Measurements from ENCODE around the gene GPR146.

Gene GPR146

DNA sequence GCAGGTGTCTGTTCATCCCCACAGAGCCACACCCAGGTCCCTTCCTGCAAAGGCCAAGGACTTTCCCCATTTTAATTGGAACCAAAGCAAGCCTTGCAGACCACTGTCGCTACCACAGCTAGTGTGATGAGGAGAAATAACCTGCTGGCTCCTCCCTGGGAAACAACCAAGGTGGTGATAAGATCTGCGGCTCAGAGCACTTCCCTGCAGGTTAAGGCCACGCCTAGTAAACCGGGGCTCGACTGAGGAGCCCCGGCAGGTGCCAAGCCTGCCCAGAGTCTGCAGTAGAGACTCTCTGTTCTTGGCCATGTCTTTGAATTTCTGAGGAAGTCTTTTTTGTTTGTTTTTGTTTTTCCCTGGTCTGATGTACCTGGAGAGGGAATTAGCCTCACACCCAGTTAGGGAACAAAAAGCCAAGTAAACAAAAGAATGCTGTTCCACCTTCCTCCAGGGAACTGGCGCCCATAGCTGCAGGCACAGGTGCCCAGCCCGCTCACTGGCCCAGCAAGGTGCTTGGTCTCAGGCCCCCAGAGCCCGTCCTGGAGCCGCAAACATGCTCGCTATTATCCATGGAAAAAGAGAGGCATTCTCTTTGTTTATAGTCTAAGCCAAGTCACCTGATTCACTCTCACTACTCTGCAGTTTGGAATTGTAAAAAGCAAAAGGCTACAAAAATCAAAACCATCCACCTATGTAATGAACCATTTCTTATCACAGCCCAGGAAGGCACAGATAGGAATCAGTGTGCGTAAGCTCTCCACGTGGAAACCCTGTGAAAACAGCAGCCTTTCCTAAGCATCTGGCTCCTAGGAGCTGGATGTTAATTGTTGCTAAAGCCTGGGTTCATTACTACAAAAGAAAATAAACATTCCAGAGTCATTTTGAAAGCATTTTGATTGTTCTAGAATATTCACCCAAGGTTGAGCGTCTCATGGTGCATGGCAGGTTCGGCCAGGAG lies 2.7 kb downstream of the GPR146 start:
- DNase-seq, result no peak

DNA sequence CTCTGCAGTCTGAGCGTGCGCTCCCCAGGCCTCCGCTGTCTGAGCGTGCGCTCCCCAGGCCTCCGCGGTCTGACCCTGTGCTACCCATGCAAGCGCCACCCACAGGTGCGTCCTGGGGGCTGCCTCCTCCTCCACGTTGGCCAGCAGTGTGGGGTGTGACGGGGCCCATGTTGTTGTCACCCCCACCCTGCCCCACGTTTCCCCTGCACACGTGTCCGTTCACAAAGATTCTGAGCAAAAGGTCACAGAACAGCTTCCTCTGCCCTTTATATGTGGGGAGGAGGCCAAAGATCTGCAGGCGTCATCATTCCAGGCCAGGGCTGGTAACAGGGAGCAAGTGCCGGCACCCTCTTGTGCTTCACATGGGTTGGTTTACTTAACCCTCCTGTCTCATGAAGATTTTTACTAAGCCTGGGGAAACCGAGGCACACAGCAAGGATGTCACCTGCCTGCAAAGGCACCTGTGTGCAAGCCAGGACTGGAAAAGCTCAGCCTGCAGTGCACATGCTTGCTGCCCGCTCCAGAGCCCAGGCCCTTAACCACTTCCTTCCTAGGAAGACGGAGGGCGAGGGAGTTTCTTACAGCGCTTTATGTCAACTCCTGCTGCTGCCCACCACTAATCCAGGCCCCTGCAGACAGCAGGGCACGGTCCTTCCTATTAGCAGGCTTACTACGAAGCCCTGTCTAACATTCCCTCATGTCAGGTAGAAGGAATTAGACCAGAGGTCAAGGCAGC lies 4.8 kb downstream of the GPR146 start:
- DNase-seq, result no peak

DNA sequence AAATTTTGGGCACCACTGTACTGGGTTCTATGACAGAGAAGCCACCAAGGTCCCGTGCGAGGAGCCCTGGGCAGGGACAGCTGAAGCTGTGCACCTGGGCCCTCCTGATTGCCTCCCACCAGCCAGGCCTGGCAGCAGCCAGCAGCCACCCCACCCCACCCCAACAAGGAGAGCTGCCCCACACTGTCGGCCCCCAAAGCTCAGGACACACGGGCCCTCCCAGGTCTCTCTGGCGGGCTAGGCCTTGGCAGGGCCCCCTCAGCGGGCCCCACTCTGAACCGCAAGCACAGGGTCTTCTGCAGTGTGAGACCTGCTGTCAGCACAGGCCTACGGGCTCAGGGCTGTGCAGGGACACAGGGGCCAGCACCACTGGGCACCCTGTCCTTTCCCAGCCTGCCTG lies 5.5 kb downstream of the GPR146 start:
- DNase-seq, result no peak

DNA sequence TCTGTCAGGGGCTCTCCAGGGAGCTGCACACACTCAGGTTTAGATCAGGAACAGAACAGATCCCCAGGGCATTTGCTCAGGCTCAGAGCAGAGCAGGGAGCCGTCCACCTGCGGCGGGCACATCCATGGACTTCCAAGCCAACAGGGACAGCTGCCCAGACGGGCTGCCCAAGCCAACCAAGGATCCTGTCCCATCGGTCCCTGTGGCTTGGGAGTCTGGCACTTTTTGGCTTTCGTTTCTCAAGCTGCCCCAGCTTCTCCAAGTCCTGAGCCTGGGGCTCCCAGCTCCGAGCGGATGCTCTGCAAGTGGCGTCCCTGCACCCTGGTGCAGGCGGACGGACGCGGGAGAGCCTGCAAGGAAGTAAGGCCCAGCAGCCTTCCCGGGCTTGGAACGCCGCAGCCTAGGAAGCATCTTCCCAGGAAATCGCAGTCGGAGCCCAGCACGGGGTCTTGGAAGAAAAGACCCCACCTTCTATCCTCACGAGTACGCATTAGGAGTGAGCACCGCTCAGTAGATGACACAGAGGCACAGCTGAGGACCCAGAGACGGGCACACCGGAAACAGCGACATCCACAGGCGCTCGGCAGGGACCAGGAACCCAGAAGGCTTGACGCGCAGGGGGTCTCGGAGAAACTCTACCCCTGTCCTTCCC lies 6.0 kb downstream of the GPR146 start:
- no peak for DNase-seq

DNA sequence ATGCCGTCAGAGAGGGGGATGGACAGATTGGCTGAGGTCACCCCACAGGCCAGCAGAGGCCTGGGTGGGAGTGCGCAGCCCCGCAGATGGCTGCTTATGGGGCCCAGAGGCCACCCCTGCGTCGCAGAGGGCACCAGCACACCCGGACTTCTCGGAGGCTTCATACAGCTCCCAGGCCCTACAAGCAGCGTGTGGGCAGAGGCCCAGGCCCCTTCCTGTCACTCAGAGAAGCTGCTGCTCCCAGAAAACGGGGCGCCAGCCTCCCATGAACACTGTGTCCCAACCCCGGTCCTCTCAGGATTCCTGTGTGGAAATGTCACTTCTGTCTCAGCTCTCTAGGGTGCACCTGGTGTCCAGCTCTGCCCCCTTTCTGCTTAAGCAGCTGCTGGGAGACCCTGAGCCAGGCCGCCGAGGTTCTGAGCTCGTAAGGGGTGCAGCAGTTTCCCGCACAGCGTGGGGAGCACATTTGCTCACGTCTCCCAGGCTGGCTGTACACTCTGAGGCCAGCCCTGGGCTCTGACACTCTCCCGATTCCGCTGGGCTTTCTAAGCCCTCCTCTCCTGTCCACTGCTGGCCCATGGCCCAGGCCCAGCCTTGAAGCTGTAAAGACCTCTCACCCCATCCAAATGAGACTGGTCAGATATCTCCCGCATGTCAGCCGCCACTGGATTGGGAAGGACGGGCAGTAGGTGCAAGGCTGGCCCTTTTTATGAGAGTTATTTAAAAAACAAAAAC lies 6.8 kb downstream of the GPR146 start:
- DNase-seq, result no peak

DNA sequence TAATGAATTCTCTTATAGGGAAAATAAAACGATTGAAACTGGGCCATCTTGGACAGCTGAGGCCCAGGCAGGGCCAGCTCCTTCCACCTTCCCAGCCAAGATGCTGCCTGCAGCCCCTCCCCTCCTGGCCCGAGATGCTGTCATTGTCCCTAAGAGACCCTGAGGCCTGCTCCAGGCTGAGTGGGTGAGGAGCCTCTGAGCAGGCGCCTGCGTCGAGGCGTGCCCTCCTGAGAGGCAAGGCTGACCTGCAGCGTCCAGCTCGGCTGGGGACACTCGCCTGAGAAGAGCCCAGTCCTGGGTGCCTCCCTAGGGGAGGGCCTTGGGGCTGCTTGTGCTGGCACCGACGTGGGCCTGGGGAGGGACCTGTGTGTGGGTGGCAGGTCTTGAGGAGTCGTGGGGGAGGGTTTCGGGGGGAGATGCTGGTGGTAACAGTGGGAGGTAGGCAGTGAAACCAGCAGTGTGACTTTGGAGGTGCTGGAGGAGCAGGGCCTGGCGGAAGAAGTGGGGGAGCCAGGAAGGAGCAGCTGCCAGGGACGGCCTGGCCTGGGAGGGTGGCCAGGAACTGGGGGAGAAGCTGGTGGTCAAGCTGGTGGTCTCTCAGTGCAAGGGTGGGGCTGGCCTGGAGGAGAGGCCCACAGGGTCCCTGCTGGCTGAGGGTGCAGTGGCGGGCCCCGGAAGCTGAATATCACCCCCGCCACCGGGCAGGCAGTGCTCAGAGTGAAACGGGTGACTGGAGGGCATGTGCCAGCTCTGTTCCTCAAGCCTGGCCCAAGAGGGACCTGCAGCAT lies 7.9 kb downstream of the GPR146 start:
- no peak for DNase-seq

DNA sequence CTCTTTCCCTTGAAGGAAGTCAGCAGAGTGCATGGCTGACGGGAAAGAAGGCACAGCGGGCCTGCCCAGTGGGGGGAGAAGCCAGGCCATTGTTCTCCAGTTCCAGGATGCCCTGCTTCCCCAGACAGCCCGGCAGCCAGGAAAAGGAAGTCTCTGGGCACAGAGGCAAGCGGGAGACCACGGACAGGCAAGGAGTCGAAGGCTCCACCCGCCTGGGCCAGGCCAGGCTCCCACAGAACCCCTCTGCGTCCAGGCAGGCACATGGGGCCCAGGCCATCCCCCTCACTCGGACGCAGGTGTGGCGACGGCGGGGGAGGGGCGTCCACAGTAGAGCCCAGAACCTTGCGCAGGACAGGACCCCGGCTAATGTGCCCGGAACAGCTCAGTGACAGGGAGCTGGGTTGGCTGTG lies 8.7 kb downstream of the GPR146 start:
- DNase-seq, result no peak

DNA sequence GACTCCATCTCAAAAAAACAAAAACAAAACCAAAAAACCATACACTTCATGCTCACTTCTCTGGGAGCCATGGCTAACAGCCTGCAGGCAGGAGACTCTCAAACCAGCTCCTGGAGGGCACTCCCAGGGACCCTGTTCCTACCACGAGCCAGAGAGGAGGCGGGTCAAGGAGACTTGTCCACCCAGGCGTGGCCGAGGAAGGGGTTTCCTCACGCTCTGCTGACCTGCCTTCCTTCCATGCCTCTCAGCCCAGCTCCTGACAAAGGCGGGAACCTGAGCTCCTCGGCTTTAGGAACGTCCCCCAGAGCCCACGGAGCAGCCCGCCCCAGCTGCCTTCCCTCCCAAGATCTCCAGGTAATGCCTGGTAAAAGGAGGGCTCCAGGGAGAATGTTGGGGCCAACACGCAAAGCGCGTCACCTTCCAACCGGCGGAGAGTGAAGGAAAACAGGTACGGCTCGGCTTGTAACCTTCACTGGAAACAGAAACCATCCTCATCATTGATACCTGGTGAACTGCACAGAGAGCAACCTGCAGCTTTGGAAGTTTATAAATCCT lies 9.5 kb downstream of the GPR146 start:
- DNase-seq, result no peak

DNA sequence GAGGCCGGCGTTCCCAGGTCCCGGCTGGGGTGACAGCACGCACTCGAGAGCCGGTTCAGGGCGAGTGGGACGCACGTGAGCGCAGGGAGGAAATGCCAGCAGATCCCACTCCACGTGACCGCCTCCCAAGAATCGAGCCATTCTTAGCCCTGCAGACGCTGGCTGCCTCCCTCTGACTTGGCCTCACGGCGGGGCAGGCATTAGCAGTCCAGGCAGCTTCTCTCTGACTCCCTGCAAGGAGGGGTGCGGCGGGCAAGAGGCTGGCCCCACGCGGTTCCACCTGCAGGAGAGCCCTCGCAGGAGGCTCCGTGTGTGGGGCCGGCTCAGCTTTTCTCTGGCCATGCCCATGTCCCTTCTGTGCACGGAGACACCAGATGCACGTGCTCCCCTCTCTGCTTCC lies 10.1 kb downstream of the GPR146 start:
- DNase-seq, result no peak

DNA sequence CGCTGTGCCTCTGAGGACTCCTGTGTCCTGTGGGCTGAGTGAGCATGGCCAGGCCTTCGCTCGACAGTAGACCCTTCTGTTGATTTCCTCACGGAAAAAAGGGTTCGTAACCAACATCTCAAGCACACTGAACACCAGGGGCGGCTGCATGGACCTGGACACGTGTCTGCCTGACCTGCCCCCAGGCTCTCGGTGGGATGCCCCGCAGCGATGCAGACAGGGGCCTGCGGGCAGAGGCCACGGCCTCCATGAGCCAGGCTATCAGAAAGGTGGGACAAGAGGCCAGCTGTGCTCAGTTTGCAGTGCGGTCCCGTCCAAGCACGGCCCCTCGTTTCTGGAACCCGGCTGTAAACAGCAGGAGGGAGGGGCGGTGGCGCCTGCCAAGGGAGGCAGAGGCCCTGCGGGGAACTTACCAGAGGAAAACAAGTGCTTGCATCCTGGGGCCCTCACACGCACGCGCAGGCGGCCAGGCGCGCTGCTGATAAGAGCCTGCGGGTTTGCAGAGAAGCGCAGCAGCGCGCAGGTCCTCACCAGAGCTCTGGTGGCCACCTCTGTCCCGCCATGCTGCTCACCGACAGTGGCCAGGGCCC lies 10.6 kb downstream of the GPR146 start:
- DNase-seq, result no peak

DNA sequence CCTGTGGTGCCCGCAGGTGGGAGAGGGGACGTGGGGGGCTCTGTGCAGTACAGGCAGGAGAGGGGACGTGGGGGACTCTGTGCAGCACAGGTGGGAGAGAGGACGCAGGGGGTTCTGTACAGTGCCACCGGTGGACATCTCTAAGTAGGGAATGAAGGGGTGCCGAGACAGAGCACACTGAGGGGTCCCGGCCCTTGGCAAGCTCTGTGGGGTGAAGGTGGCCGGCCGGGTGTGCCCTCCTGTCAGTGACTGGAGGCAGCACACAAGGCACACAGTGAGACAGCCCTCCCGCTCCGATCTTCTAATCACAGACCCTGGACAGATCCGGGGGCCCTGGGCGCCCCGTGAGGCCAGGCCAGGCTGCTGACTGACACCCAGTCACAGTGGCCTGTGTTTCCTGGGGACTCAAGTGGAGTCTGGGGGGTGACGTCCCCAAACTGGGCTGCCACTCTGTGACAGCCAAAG lies 11.2 kb downstream of the GPR146 start:
- no peak for DNase-seq

DNA sequence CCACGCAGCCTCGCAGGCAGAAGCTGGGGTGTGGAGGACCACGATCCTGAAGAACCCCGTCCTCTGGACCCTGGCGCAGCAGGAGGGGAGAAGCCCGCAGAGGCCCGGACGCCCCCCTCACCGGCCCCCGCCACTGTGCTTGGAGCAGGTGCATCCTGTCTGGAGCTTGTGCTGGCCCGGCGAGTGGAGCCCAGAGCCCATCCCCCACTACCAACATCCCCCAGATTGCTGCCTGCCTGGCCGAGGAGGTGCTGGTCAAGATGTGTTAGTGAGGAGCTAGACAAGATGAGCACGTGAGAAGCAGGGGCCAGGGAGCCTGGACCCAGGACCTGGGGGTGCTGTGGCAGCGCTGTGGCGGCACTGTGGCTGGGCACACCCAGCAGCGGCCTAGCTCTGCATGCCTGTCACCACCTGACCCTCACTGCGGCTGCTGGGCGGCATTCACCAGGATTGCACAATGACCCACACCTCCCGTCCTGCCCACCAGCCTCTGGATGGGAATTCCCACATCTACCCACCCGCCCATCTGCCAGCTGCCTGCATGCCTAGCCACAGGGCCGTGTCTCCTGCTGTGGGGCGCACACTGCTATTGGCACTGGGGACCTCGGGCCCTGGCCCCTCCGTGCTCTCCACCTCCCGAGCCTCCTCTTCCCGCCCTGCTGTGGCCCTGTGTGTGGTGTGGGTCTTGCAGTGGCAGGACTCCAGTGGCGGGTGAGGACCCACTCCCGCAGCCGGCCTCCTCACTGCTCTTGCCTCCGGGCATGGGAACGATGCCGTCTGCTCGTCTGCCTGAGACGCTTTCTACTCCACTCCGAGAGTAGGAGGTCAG lies 11.8 kb downstream of the GPR146 start:
- no peak for DNase-seq

DNA sequence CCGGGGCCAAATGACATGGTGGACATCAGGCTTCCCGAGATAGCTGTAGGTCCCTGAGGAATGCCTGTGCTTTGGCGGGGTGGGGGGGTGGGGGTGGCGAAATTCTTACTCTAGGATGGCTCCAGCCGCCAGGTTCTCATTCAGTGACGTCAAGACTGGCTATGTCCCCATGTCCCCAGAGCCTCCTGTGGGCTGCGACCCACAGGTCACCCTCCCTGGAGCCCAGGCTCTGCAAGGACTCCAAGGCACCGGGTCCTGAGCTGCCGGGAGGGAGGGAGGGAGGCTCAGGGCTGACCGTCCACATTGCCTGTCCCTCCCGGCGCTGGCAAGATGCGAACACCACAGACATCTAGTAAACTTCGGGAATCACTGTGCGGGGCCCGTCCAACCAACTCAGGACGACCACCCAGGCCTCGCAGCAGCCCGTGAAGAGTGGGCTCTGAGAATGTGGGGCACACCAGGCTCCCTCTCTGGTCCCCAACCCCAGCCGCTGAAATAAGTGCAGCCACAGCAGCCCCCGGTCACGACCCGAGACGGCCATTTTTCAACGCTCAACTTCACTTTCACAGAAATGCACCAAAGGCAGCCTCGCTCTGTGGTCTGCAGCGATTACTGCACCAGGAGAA lies 12.6 kb downstream of the GPR146 start:
- DNase-seq, result no peak

DNA sequence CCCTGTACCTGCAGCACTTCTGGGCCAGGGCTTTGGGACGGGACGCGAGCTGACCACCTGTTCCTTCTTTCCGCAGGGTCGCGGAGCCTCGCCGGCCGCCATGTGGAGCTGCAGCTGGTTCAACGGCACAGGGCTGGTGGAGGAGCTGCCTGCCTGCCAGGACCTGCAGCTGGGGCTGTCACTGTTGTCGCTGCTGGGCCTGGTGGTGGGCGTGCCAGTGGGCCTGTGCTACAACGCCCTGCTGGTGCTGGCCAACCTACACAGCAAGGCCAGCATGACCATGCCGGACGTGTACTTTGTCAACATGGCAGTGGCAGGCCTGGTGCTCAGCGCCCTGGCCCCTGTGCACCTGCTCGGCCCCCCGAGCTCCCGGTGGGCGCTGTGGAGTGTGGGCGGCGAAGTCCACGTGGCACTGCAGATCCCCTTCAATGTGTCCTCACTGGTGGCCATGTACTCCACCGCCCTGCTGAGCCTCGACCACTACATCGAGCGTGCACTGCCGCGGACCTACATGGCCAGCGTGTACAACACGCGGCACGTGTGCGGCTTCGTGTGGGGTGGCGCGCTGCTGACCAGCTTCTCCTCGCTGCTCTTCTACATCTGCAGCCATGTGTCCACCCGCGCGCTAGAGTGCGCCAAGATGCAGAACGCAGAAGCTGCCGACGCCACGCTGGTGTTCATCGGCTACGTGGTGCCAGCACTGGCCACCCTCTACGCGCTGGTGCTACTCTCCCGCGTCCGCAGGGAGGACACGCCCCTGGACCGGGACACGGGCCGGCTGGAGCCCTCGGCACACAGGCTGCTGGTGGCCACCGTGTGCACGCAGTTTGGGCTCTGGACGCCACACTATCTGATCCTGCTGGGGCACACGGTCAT lies 13.3 kb downstream of the GPR146 start:
- no peak for DNase-seq

DNA sequence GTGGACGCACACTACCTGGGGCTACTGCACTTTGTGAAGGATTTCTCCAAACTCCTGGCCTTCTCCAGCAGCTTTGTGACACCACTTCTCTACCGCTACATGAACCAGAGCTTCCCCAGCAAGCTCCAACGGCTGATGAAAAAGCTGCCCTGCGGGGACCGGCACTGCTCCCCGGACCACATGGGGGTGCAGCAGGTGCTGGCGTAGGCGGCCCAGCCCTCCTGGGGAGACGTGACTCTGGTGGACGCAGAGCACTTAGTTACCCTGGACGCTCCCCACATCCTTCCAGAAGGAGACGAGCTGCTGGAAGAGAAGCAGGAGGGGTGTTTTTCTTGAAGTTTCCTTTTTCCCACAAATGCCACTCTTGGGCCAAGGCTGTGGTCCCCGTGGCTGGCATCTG lies 14.0 kb downstream of the GPR146 start:
- no peak for DNase-seq

DNA sequence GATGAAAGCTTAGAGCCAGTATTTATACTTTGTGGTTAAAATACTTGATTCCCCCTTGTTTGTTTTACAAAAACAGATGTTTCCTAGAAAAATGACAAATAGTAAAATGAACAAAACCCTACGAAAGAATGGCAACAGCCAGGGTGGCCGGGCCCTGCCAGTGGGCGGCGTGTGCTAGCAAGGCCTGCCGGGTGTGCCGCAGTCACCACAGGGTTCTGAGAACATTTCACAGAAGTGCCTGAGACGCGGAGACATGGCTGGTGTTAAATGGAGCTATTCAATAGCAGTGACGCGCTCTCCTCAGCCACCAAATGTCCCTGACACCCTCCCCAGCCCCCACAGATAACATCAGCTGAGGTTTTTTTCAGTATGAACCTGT lies 14.5 kb downstream of the GPR146 start:
- no peak for DNase-seq

DNA sequence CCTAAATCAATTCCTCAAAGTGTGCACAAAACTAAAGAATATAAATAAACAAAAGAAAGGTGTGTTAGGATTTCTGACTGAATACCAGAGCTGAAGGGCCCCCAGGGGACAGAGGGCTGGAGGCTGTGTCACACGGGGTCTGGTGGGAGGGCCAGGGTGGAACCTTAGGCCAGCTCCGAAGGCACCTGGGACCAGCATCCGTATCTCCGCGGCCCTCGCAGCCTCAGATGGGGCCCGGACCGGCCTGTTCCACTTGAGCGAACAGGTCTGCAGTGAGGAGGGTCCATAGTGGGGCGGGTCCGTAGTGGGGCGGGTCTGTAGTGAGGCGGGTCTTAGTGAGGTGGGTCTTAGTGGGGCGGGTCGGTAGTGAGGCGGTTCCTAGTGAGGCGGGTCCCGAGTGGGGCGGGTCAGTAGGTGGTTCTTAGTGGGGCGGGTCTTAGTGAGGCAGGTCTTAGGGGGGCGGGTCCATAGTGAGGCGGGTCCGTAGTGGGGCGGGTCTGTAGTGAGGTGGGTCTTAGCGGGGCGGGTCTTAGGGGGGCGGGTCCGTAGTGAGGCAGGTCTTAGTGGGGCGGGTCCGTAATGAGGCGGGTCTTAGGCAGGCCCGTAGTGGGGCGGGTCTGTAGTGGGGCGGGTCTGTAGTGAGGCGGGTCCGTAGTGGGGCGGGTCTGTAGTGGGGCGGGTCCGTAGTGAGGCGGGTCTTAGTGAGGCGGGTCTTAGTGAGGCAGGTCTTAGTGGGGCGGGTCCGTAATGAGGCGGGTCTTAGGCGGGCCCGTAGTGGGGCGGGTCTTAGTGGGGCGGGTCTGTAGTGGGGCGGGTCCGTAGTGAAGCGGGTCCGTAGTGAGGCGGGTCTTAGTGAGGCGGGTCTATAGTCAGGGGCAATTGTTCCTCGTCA lies 15.1 kb downstream of the GPR146 start:
- DNase-seq, result no peak

Data from NCI-H146 (cell line).